ENCODE measurements around the gene C22orf39. TPM values are rescaled to one million over a fixed set of nuclear protein-coding genes. Genes with fewer than 3 reads are reported as not detected.

The C22orf39 gene
- total and polyA plus RNA-seq, 2 donors (not counting 1 experiment from before 2014, with no cell fraction given), result 37.7 to 47.2 TPM

- ATAC-seq (ENCODE audit: low read depth) (peak; percentile 87), DNase-seq (peak; percentile 90)
- under 1% methylated on average over 74 of the region's 74 CpGs for WGBS (ENCODE audit: insufficient coverage)
- Histone ChIP-seq H3K27ac (ENCODE audit: low read length in 2 of 2) (peak within 1 kb of the TSS; percentile 91 to 97), H3K4me2 (replicated peaks; ENCODE audit: low read depth, low read length, poor library complexity, severe bottlenecking) (peak within 1 kb of the TSS; percentile 98), H3K4me3 (ENCODE audit: control extremely low read depth in 1 of 5, extremely low read depth in 1 of 5, insufficient read depth in 1 of 5, low read depth in 2 of 5, low read length in 4 of 5) (peak within 1 kb of the TSS; percentile 73 to 90 (median 85)), H3K79me2 (ENCODE audit: control insufficient read depth, insufficient read depth, low read length) (peaks cover 49% of the 10 kb centered on the region), H3K36me3 (replicated peaks in 1 of 2; ENCODE audit: control extremely low read depth in 1 of 2, control insufficient read depth in 1 of 2, extremely low read depth in 1 of 2, insufficient read depth in 2 of 2, low read length in 1 of 2) (peaks cover 2 to 13% of the 10 kb centered on the region in 2 experiments), H2AFZ (ENCODE audit: insufficient read depth, low read depth, low read length, poor library complexity, severe bottlenecking) (peak within 1 kb of the TSS; percentile 93), H3K27me3 (replicated peaks in 1 of 4; ENCODE audit: control extremely low read depth in 1 of 4, control insufficient read depth in 3 of 4, insufficient read depth in 4 of 4, low read length in 3 of 4) (no peaks in the 10 kb centered on the region), H3K4me1 (ENCODE audit: control insufficient read depth in 2 of 2, insufficient read depth in 2 of 2, low read length in 2 of 2) (peaks cover 46 to 63% of the 10 kb centered on the region in 2 donors), H3K9me3 (ENCODE audit: control extremely low read depth in 1 of 3, control insufficient read depth in 2 of 3, insufficient read depth in 1 of 3, low read length in 2 of 3) (no peaks in the 10 kb centered on the region), H4K20me1 (ENCODE audit: control insufficient read depth, insufficient read depth, low read length, poor library complexity, severe bottlenecking) (peaks cover 30% of the 10 kb centered on the region), H3K9ac (ENCODE audit: low read length) (peak within 1 kb of the TSS; percentile 96)
- ChIA-PET POLR2A (interaction anchor here (0.9 to 3.9 kb wide), 11 partner anchors 13 to 258 kb away, joined by 3 to 29 read pairs (median 6); partner anchors contain the start of genes C22orf39, CDC45, CLTCL1 and SLC25A1), CTCF (interaction anchor here (0.7 to 0.9 kb wide), 3 partner anchors 15 to 71 kb away, joined by 3 to 4 read pairs (median 3); partner anchors contain the start of gene C22orf39)
- H3K27me3 Mint-ChIP-seq, result no peaks in the 10 kb centered on the region
- H3K27ac Mint-ChIP-seq, result peak within 1 kb of the TSS; percentile 98
- TF ChIP-seq, protein P1, sequence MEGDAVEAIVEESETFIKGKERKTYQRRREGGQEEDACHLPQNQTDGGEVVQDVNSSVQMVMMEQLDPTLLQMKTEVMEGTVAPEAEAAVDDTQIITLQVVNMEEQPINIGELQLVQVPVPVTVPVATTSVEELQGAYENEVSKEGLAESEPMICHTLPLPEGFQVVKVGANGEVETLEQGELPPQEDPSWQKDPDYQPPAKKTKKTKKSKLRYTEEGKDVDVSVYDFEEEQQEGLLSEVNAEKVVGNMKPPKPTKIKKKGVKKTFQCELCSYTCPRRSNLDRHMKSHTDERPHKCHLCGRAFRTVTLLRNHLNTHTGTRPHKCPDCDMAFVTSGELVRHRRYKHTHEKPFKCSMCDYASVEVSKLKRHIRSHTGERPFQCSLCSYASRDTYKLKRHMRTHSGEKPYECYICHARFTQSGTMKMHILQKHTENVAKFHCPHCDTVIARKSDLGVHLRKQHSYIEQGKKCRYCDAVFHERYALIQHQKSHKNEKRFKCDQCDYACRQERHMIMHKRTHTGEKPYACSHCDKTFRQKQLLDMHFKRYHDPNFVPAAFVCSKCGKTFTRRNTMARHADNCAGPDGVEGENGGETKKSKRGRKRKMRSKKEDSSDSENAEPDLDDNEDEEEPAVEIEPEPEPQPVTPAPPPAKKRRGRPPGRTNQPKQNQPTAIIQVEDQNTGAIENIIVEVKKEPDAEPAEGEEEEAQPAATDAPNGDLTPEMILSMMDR (IDR thresholded peaks at IDR 0.05), result no peak
- no peak for TF ChIP-seq EZH2 (IDR thresholded peaks at IDR 0.05; ENCODE audit: borderline replicate concordance, insufficient read depth, low read depth, low read length, poor library complexity, severe bottlenecking)
- intact Hi-C loops (cut with micrococcal nuclease), result loop anchor here (1.0 to 5.0 kb wide), 6 partner anchors 15 to 287 kb away; partner anchors contain the start of genes C22orf39, CDC45, CLTCL1 and ESS2
- H3K4me3 Mint-ChIP-seq, result peak within 1 kb of the TSS; percentile 93
- peaks cover 62% of the 10 kb centered on the region for H3K4me1 Mint-ChIP-seq
- no peaks in the 10 kb centered on the region for H3K9me3 Mint-ChIP-seq (ENCODE audit: insufficient read depth)
These were observed 15.2 kb downstream of the C22orf39 start, which contains the start of gene MRPL40 for GRCh38 chr22:19432133-19432851. TSS of gene MRPL40 (plus strand) at chr22:19432545. CDS start at chr22:19432555, 10 bp downstream.

Measured in B cell (primary cell).